Loucy (cell line): ENCODE measurements around the gene MAFF.

Experiments used
- H2AFZ ChIP-seq: fragments of 200-600 bp; sonication (generic); 2 replicates; pipeline ENCODE4 v1.6.0; 2016; ENCODE audit warnings: antibody characterized with exemption, mild to moderate bottlenecking, low read length, moderate library complexity
- H3F3A ChIP-seq: fragments of 200-600 bp; 2 replicates; pipeline ENCODE4 v1.6.0; 2016; ENCODE audit warnings: antibody characterized with exemption, low read depth, mild to moderate bottlenecking
- H3K27me3 ChIP-seq: fragments of 200-600 bp; sonication (generic); 2 replicates; pipeline ENCODE4 v1.6.1; 2014; ENCODE audit warnings: low read length, mild to moderate bottlenecking; ENCODE audit not compliant: insufficient read depth, poor library complexity, severe bottlenecking
- H3K36me3 ChIP-seq: fragments of 200-600 bp; sonication (generic); 2 replicates; pipeline ENCODE4 v1.6.1; 2016; ENCODE audit warnings: low read length; ENCODE audit not compliant: insufficient read depth
- H3K4me1 ChIP-seq: fragments of 200-600 bp; sonication (generic); 2 replicates; pipeline ENCODE4 v1.5.1; 2014; ENCODE audit warnings: low read length, mild to moderate bottlenecking; ENCODE audit not compliant: insufficient read depth, poor library complexity, severe bottlenecking
- H3K4me2 ChIP-seq: fragments of 200-600 bp; sonication (generic); 2 replicates; pipeline ENCODE4 v1.6.0; 2014; ENCODE audit warnings: antibody characterized with exemption, low read length, low read depth, mild to moderate bottlenecking; ENCODE audit not compliant: poor library complexity, severe bottlenecking
- H3K4me3 ChIP-seq: fragments of 200-600 bp; sonication (generic); 2 replicates; pipeline ENCODE4 v1.5.1; 2014; ENCODE audit warnings: low read length, mild to moderate bottlenecking, mixed read lengths; ENCODE audit not compliant: poor library complexity, severe bottlenecking
- H3K79me2 ChIP-seq: fragments of 200-600 bp; sonication (generic); 2 replicates; pipeline ENCODE4 v1.6.1; 2014; ENCODE audit warnings: low read length; ENCODE audit not compliant: insufficient read depth
- H3K9ac ChIP-seq: fragments of 200-600 bp; sonication (generic); 2 replicates; pipeline ENCODE4 v1.6.0; 2014; ENCODE audit warnings: mild to moderate bottlenecking, low read depth, low read length, moderate library complexity; ENCODE audit not compliant: poor library complexity, severe bottlenecking
- H3K9me2 ChIP-seq: fragments of 200-600 bp; sonication (generic); replicated peaks from 2 replicates; pipeline ENCODE4 v1.6.1; 2016; ENCODE audit warnings: low read depth, low read length, mixed read lengths
- H3K9me3 ChIP-seq: fragments of 200-600 bp; sonication (generic); 2 replicates; pipeline ENCODE4 v1.6.1; 2014; ENCODE audit warnings: mild to moderate bottlenecking, antibody characterized with exemption, low read length, low read depth; ENCODE audit not compliant: insufficient read depth
- H4K20me1 ChIP-seq: fragments of 200-600 bp; sonication (generic); 2 replicates; pipeline ENCODE4 v1.6.0; 2014; ENCODE audit warnings: antibody characterized with exemption, low read length, mild to moderate bottlenecking; ENCODE audit not compliant: insufficient read depth, poor library complexity, severe bottlenecking
- EZH2phosphoT487 ChIP-seq: fragments of 200-600 bp; IDR thresholded peaks from 2 replicates; pipeline ENCODE4 v1.6.1; 2018; ENCODE audit warnings: antibody characterized with exemption, mild to moderate bottlenecking, moderate library complexity, borderline replicate concordance
- TF ChIP-seq, protein P1 (sequence below): fragments of 200-600 bp; sonication (generic); conservative IDR thresholded peaks from 2 replicates; pipeline ENCODE4 v1.5.1; 2014; ENCODE audit warnings: mild to moderate bottlenecking, antibody characterized with exemption, low read length

Gene MAFF

GRCh38 chr22:38196791-38197419 is 4.9 kb upstream of the MAFF start:
- H3K9me3 ChIP-seq, result no peaks in the 10 kb centered on the region
- no peak overlapping the region for H3K9ac ChIP-seq
- no peak overlapping the region for H2AFZ ChIP-seq
- H3K9me2 ChIP-seq, result no peaks in the 10 kb centered on the region
- no peak for TF ChIP-seq EZH2phosphoT487
- TF ChIP-seq, protein P1, sequence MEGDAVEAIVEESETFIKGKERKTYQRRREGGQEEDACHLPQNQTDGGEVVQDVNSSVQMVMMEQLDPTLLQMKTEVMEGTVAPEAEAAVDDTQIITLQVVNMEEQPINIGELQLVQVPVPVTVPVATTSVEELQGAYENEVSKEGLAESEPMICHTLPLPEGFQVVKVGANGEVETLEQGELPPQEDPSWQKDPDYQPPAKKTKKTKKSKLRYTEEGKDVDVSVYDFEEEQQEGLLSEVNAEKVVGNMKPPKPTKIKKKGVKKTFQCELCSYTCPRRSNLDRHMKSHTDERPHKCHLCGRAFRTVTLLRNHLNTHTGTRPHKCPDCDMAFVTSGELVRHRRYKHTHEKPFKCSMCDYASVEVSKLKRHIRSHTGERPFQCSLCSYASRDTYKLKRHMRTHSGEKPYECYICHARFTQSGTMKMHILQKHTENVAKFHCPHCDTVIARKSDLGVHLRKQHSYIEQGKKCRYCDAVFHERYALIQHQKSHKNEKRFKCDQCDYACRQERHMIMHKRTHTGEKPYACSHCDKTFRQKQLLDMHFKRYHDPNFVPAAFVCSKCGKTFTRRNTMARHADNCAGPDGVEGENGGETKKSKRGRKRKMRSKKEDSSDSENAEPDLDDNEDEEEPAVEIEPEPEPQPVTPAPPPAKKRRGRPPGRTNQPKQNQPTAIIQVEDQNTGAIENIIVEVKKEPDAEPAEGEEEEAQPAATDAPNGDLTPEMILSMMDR, result no peak
- no peak overlapping the region for H3K4me3 ChIP-seq
- no peaks in the 10 kb centered on the region for H3K79me2 ChIP-seq
- no peaks in the 10 kb centered on the region for H3K36me3 ChIP-seq
- no peak overlapping the region for H3K4me2 ChIP-seq
- H3F3A ChIP-seq, result peaks cover 3% of the 10 kb centered on the region; the same call in 1 of the 2 replicates
- no peaks in the 10 kb centered on the region for H3K27me3 ChIP-seq
- no peaks in the 10 kb centered on the region for H4K20me1 ChIP-seq
- H3K4me1 ChIP-seq, result peaks cover 21% of the 10 kb centered on the region

GRCh38 chr22:38199826-38200559 is 1.8 kb upstream of the MAFF start:
- Histone ChIP-seq H3K4me2 (no peak overlapping the region), H3F3A (peaks cover 3% of the 10 kb centered on the region; the same call in 1 of the 2 replicates), H3K79me2 (no peaks in the 10 kb centered on the region), H3K27me3 (no peaks in the 10 kb centered on the region), H3K9me2 (no peaks in the 10 kb centered on the region), H2AFZ (no peak overlapping the region), H3K36me3 (no peaks in the 10 kb centered on the region), H3K9me3 (no peaks in the 10 kb centered on the region), H3K4me3 (no peak overlapping the region), H3K4me1 (peaks cover 39% of the 10 kb centered on the region), H4K20me1 (no peaks in the 10 kb centered on the region), H3K9ac (no peak overlapping the region)
- no peak for TF ChIP-seq EZH2phosphoT487
- TF ChIP-seq, protein P1, result no peak

- no peaks in the 10 kb centered on the region for H4K20me1 ChIP-seq
- H3K9me2 ChIP-seq, result no peaks in the 10 kb centered on the region
- H3F3A ChIP-seq, result peaks cover 3% of the 10 kb centered on the region; the same call in 1 of the 2 replicates
- peak overlapping the region; percentile 99 for H3K4me2 ChIP-seq
- no peaks in the 10 kb centered on the region for H3K9me3 ChIP-seq
- TF ChIP-seq EZH2phosphoT487, result no peak
- TF ChIP-seq, protein P1, result no peak
- peak overlapping the region; percentile 80 for H3K4me3 ChIP-seq
- peak overlapping the region; percentile 84 for H2AFZ ChIP-seq
- H3K36me3 ChIP-seq, result no peaks in the 10 kb centered on the region
- no peaks in the 10 kb centered on the region for H3K27me3 ChIP-seq
- H3K4me1 ChIP-seq, result peaks cover 44% of the 10 kb centered on the region
- H3K79me2 ChIP-seq, result no peaks in the 10 kb centered on the region
- peak overlapping the region; percentile 52 for H3K9ac ChIP-seq
These were observed 453 bp upstream of the MAFF start for GRCh38 chr22:38201371-38201710.
